GM19438 (cell line): Measurements from ENCODE around the gene PKN3.

Experiments used
- ATAC-seq: cut with Tn5 transposase; IDR thresholded peaks from one replicate; pipeline ENCODE4 v1.9.1; 2021; ENCODE audit warnings: low read depth; ENCODE audit not compliant: unreplicated experiment

Gene PKN3

DNA sequence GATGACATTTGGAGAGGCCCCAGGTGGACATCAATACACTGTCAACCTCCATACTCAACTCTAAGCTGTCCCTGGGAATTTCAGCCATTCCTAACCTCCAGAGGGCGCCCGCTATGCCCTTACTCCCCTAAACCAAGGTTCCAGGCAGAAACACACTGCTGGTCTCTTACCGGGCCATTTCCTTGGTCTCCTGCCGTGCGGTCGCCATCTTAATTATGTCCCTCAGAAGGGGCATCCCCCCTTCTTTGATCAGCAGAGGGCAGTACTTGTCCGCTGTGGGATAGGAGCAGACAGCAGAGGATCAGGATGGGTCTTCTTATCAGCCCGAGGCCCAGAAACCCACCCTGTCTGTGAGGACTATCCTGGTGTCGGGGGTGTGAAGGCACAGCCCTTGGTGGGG lies 31.0 kb downstream of the PKN3 start:
- no peak for ATAC-seq

DNA sequence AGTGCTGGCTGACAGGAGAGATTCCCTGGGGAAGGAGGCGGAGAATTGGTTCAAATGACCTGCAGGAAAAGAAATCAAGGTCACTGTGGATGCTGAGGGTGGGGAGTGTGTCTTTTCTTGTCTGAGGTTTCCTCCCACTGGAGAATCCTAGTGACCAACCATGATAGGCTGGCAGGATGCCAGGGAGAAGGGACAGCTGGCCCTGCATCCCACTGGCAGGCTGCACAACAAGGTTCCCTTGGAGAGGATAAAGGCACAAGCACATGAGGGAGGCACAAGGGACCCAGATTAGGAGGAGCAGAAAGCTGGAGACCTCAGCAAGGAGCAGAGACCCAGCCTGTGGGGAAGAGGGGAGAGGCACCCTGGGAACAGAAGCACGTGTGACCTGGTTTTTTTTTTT lies 33.1 kb downstream of the PKN3 start:
- no peak for ATAC-seq

DNA sequence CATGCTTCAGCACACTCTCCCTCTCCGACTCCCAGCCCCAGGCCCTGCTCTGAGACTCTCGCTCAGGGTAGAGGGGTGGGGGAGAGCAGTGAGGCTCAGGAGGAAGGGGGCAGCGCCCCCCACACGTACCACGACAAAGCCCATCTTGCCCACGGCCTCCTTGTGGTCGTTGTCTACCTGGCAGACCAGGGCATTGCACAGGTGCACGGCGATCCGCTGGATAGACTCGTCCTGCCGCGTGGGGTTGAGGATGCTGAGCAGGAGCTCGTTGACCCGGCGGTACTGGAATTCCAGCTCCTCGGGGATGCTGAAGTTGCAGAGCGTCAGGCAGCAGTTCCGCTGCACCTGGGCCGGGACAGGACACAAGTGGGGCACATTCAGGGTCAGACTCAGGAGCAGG lies 40.1 kb downstream of the PKN3 start:
- ATAC-seq, result no peak

DNA sequence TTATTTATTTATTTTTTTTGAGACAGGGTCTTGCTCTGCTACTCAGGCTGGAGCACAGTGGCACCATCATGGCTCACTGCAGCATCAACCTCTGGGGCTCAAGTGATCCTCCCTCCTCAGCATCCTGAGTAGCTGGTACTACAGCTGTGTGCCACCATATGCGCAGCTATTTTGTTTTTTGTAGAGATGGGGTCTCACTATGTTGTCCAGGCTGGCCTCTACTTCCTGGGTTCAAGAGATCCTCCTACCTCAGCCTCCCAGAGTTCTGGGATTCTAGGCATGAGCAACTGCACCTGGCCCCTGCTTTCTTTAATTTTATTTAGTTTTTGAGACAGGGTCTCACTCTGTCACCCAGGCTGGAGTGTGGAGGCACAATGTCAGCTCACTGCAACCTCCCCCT lies 41.1 kb downstream of the PKN3 start:
- ATAC-seq, result no peak

DNA sequence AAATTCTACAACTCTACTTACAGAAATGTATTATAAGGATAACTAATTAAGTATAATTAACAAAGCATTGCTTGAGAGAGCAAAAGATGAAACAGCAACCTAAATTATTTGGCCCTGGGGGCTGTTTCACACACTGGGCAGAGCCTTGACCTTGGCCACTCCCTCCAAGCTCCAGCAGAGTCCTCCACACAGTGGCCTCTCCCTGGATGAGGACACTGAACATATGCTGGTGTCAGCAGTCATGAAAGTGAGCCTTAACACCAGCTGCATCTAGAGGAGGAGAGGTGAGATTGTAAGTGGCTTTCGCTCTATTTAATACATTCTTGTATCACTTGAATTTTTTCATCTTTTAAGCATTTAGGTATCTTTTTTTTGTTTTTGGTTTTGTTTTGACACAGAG lies 44.9 kb downstream of the PKN3 start:
- no peak for ATAC-seq

DNA sequence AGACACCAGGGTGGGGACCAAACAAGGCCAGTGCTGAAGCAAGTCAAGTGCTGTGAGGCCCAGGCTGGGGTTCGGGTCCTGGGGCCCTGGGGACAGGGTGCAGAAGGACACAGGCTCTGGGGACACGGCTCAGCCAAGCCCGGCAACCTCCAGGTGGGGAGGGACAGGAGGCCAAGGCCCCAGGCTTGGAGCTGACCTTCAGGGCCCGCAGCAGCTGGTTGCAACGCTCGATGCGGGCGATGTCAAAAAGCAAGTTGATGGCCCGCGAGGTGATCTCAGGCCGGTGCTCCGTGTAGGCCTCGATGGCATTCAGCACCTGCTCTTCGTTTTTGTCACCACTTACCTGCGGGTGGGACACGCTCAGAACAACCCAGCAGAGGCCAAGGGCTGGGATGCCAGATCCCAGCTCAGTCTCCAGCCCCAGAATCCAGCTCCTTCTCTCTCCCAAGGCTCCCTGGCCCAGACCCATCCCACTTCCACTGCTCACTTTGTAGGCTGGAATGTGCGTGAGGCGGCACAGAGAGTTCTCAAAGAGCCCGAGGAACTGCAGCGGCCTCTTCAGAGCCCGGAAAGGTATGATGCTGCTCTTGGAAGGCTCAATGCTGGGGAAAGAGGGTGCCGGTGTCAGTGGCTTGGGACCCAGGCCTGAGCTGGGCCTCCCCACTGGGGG lies 48.8 kb downstream of the PKN3 start:
- no peak for ATAC-seq

DNA sequence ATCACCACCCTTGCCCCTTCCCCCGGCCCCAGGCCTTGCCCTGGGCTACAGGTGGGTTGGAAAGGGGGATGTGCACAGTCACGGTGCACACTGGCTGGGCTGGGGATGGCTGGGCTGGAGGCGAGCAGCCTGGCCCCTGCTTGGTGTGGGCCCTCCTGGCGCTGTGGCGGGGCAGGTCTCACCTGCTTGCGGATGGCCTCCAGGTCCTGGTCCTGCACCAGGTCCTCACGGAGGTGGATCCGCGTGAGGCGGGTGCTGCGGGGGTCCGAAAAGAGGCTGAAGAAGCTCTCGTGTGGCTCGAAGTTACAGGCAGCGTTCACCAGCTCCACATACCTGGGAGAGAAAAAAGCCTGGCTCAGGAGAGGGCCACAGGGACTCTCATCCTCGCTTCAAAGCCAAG lies 51.3 kb downstream of the PKN3 start:
- ATAC-seq, result no peak

DNA sequence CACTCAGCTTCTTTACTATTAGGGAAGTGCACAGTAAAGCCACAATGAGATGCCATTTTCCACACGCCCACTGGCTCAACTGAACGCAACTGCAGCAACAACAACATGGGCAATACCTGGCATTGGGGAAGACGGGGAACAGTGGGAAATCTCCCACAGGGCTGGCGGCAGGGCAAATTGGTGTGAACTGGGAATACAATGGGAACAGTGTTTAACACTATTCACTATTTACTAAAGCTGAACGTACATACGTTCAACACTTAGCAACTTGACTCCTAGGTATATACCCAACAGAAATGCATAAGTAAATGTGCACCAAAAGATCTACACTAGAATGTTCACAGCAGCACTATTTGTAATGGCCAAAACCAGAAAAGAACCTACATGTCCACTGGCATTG lies 55.3 kb downstream of the PKN3 start:
- no peak for ATAC-seq

DNA sequence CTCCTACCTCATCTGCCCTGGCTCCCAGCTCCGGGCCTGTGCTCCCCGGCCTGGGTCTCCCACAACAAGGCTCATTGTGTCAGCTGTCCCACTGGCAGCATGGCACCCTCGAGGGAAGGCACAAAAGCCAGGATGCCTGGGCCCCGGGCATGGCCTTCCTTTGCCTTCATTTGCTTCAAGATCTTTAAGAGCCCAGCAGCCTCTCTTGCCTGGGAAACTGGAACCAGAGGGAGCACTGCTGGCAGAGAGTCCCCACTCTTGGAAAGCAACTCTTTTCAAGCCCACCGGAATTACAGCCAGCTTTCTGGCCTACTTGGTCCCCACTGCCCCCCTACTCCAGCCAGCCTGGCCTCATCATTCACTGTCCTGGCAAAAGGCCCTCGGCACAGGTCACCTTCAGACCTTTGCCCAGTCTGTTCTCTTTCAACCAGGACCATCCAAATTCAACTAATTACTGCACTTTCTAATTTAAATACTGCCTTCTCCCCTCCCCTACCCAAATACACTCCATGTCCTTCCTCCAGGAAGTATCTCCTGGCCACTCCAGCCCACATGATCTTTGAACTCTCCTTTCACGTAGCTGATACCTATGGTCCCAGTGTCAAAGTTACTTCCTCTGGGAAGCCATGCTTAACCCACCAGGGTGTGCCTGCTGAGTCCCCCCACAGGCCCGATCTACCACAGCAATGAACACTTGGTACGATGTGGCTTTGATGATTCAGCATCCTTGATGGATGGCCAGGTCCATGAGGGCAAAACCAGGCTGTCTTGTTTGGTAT lies 60.6 kb downstream of the PKN3 start:
- no peak for ATAC-seq

DNA sequence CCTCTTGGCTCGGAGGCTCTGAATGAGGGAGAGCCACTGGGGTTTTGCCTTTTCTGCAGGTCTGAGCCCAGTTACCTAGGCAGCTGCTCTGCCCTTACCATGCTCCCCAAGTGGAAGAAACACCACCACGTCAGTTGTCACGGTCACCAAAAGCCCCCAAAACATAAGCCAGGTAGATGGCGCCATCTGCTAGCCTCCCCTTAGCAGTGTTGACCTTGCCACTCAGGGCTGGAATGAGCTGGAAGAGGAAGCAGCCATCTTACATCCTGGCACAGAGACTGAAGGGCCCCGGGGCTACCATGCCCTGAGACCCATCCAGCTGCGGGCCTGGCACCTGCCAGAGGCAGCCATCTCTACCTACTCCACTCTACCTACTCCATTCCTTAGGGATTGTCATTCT lies 62.1 kb downstream of the PKN3 start:
- ATAC-seq, result no peak

DNA sequence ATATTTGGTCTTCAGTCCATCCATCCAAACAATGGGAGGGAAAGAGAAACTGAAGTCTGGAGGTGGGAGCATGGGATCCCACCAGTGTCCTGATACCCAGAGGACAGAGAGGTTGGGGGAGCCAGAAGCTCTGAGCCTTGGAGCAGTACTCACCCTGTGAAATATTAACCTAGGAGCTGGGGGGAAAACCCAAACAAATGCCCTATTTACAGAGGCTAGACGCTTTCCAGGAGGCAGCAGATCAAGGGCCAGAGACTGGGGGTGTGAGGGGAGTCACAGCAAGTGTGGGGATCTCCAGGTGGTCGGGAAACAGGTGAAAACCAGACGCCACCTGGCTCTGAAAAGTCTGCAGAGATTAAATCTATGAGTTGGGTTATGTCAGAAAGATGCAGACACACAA lies 63.2 kb downstream of the PKN3 start:
- ATAC-seq, result no peak

DNA sequence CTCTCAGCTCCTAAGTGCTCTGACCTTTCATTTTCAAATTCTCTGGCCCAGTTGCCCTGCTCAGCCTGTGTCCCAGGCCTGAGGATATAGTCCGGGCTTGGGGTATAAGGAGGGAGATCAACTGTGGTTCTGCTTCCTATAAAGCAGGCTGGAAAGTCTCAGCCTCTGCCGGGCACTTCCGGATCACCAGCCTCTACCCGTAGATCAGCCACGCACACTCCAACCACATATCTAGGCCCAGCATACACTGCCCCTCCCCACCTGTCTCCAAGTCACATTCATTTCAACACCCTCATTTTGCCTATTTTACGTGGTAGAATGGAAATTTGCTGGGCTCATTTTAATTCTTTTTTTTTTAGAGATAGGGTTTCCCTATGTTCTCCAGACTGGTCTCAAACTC lies 66.3 kb downstream of the PKN3 start:
- ATAC-seq, result no peak
